Activated naive CD4-positive, alpha-beta T cell treated with anti-CD3 and anti-CD28 coated beads, Interleukin-2, amount 10 ng/mL, durations not matched to agents 7 days and 5 days (primary cell): ENCODE data around the gene SMIM33.
A peak's percentile ranks its signal among the peaks of the same experiment; 100 is the strongest.
"Not testable (repeated sequence)": the region's sequence is repeated elsewhere in the genome, so short reads cannot be mapped to it uniquely, and the experiment has no call there.

Experiments
- CTCF ChIA-PET: fragments of 350-600 bp; sonication (Branson Sonifier 250); formaldehyde crosslinking; loops from one replicate; lab custom pipeline; 2021; ENCODE audit warnings: antibody characterized with exemption; lab: Charles Lee
- DNase-seq: peaks from one replicate; pipeline ENCODE4 v3.0.0-alpha.2; 2020
- H3K27ac Mint-ChIP-seq: one replicate; pipeline ENCODE4 v1.8.0; 2021; ENCODE audit warnings: mild to moderate bottlenecking, moderate library complexity, mixed read lengths
- H3K27me3 Mint-ChIP-seq: one replicate; pipeline ENCODE4 v1.8.0; 2021; ENCODE audit warnings: mild to moderate bottlenecking, mixed read lengths
- H3K36me3 Mint-ChIP-seq: one replicate; pipeline ENCODE4 v1.8.0; 2021; ENCODE audit warnings: mixed read lengths
- H3K4me1 Mint-ChIP-seq: one replicate; pipeline ENCODE4 v1.8.0; 2021; ENCODE audit warnings: mixed read lengths
- H3K4me3 Mint-ChIP-seq: one replicate; pipeline ENCODE4 v1.8.0; 2021; ENCODE audit warnings: mild to moderate bottlenecking, moderate library complexity, mixed read lengths
- H3K9me3 Mint-ChIP-seq: one replicate; pipeline ENCODE4 v1.8.0; 2021; ENCODE audit warnings: mixed read lengths

SMIM33 gene

GRCh38 chr5:139461176-139461575, 9.6 kb upstream of the SMIM33 start:
- CTCF ChIA-PET, result interaction anchor here (2.1 kb wide), 1 partner anchor 52 kb away, joined by 6 read pairs; no protein-coding TSS in a partner anchor
- Mint-ChIP-seq H3K4me3 (no peak overlapping the region), H3K9me3 (no peaks in the 10 kb centered on the region), H3K27me3 (peaks cover 16% of the 10 kb centered on the region), H3K27ac (peak overlapping the region; percentile 11), H3K4me1 (peaks cover 56% of the 10 kb centered on the region), H3K36me3 (no peaks in the 10 kb centered on the region)
- DNase-seq, result no peak

DNA sequence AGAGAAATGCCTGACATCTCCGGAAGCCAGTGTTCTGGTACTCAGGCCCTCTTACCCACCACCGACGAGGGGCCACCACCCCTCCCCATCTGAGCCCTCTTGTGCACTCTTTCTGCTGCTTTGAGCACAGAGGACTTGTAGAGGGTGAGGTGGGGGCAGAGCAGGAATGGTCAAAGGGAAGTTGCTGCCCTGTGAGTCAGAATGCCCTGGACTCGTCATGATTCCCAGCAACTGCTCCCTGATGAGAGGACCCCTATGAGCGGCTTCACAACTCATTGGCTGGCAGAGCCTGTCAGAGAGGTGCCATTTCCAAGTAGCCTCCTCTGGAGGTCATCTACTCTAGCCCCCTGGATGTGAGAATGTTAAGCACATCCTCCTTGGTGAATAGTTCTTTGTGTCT, 9.1 kb upstream of the SMIM33 start:
- no peaks in the 10 kb centered on the region for H3K36me3 Mint-ChIP-seq
- DNase-seq, result no peak
- H3K9me3 Mint-ChIP-seq, result no peaks in the 10 kb centered on the region
- peaks cover 51% of the 10 kb centered on the region for H3K4me1 Mint-ChIP-seq
- H3K4me3 Mint-ChIP-seq, result no peak overlapping the region
- CTCF ChIA-PET, result interaction anchor here (2.1 kb wide), 1 partner anchor 52 kb away, joined by 6 read pairs; no protein-coding TSS in a partner anchor
- peaks cover 16% of the 10 kb centered on the region for H3K27me3 Mint-ChIP-seq
- peak overlapping the region; percentile 28 for H3K27ac Mint-ChIP-seq

GRCh38 chr5:139462586-139463276, 8.1 kb upstream of the SMIM33 start, which contains the start of gene ECSCR:
TSS of gene ECSCR (minus strand) at chr5:139462743. CDS start at chr5:139462670, 73 bp downstream.
- peaks cover 16% of the 10 kb centered on the region for H3K27me3 Mint-ChIP-seq
- H3K9me3 Mint-ChIP-seq, result no peaks in the 10 kb centered on the region
- H3K27ac Mint-ChIP-seq, result peak within 1 kb of the TSS; percentile 28
- H3K4me1 Mint-ChIP-seq, result peaks cover 41% of the 10 kb centered on the region
- CTCF ChIA-PET, result no interaction called here
- no peaks in the 10 kb centered on the region for H3K36me3 Mint-ChIP-seq
- DNase-seq, result no peak
- no peak within 1 kb of the TSS for H3K4me3 Mint-ChIP-seq

GRCh38 chr5:139468421-139468931, 2.3 kb upstream of the SMIM33 start:
- no peak overlapping the region for H3K4me3 Mint-ChIP-seq
- CTCF ChIA-PET, result interaction anchor here (0.7 to 2.9 kb wide), 3 partner anchors 23 to 46 kb away, joined by 3 to 9 read pairs (median 7); no protein-coding TSS in a partner anchor
- H3K27ac Mint-ChIP-seq, result peak overlapping the region; percentile 77
- no peaks in the 10 kb centered on the region for H3K9me3 Mint-ChIP-seq
- H3K4me1 Mint-ChIP-seq, result peaks cover 54% of the 10 kb centered on the region
- no peak for DNase-seq
- H3K27me3 Mint-ChIP-seq, result peaks cover 10% of the 10 kb centered on the region
- H3K36me3 Mint-ChIP-seq, result peaks cover 8% of the 10 kb centered on the region

- peaks cover 37% of the 10 kb centered on the region for H3K36me3 Mint-ChIP-seq
- H3K4me3 Mint-ChIP-seq, result peak overlapping the region; percentile 92
- no peaks in the 10 kb centered on the region for H3K9me3 Mint-ChIP-seq
- peak overlapping the region; percentile 90 for H3K27ac Mint-ChIP-seq
- CTCF ChIA-PET, result interaction anchor here (1.5 to 2.1 kb wide), 2 partner anchors 9 to 41 kb away, joined by 5 to 8 read pairs; partner anchors contain the start of gene STING1
- peak; percentile 43 for DNase-seq
- peaks cover 4% of the 10 kb centered on the region for H3K27me3 Mint-ChIP-seq
- peaks cover 94% of the 10 kb centered on the region for H3K4me1 Mint-ChIP-seq
Observed at GRCh38 chr5:139472386-139473030, 1.7 kb downstream of the SMIM33 start.

DNA sequence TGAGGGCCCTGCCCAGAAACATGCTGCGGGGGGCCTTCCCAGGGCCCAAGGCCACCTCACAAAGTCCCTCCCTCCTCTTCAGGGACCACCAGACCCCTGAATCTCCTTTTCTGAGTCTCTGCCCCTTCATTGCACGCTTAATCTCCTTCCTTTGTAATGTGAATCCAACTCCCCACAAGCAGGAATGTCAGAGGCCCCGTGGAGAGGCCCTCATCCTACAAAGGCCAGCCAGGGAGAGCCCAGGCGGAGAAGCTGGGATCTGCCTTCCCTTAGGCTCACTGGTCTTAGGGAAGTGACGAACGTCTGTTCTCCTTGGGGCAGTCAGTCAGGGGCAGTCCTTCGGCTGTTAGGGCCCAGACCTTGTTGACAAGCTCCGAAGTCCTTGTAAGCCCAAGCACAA, 2.3 kb downstream of the SMIM33 start:
- H3K4me3 Mint-ChIP-seq, result no peak overlapping the region
- no peaks in the 10 kb centered on the region for H3K9me3 Mint-ChIP-seq
- peaks cover 42% of the 10 kb centered on the region for H3K36me3 Mint-ChIP-seq
- CTCF ChIA-PET, result interaction anchor here (1.0 to 2.1 kb wide), 3 partner anchors 9 to 50 kb away, joined by 5 to 8 read pairs (median 5); partner anchors contain the start of gene STING1
- H3K27ac Mint-ChIP-seq, result peak overlapping the region; percentile 73
- H3K27me3 Mint-ChIP-seq, result peaks cover 4% of the 10 kb centered on the region
- peaks cover 99% of the 10 kb centered on the region for H3K4me1 Mint-ChIP-seq
- DNase-seq, result peak; percentile 16

- Mint-ChIP-seq H3K27ac (peak overlapping the region; percentile 73), H3K4me1 (peaks cover 98% of the 10 kb centered on the region), H3K4me3 (no peak overlapping the region), H3K36me3 (peaks cover 45% of the 10 kb centered on the region), H3K9me3 (no peaks in the 10 kb centered on the region), H3K27me3 (no peaks in the 10 kb centered on the region)
- CTCF ChIA-PET, result interaction anchor here (0.6 to 2.1 kb wide), 4 partner anchors 8 to 63 kb away, joined by 3 to 8 read pairs (median 5); partner anchors contain the start of gene STING1
- peak; percentile 4 for DNase-seq
Observed at GRCh38 chr5:139473565-139473964, 2.8 kb downstream of the SMIM33 start.

DNA sequence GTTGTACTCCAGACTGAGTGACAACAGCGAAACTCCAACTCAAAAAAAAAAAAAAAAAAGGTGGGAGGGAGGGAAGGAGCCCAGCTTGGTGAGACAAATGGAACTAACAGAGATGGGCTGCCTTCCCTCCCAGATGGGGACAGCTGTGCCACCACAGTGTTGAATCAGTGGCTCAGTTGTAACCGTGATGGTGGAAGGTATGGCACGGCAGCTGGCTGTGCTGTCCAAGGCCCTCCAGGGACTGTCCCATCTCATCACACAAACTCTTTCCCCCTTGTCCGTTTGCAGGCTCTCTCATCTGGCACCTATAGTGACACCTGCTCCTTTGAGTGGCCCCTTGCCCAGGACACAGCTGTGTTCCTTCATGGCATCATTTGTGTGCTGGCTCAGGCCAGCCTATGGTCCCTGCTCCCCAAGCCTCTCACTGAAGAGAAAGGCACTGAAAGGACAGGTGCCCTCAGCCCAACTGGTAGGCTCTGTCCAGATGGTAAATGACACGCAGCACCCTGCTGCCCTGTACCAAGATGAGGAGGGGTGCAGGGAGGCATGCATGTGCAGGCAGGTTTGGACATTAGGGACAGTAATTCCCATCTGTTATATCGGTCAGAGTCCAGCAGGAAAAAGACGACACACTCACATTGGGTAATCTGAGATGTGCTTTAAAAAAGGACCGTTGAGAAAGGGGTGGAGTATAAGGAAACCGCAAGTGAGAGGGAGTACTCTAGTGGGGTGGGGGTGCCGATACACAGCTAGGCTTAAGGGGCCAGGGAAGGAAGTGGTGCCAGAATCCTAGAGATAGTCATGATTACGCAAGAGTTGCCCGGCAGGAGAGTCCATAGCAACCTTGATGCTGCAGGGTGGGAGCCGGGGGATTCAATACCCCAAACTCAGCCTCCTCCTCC, 4.3 kb downstream of the SMIM33 start:
- CTCF ChIA-PET, result interaction anchor here (1.2 to 1.5 kb wide), 3 partner anchors 37 to 53 kb away, joined by 3 to 5 read pairs (median 4); no protein-coding TSS in a partner anchor
- Mint-ChIP-seq H3K4me1 (peaks cover 93% of the 10 kb centered on the region), H3K27me3 (no peaks in the 10 kb centered on the region), H3K9me3 (no peaks in the 10 kb centered on the region), H3K27ac (peak overlapping the region; percentile 86), H3K4me3 (peak overlapping the region; percentile 48), H3K36me3 (peaks cover 54% of the 10 kb centered on the region)
- DNase-seq, result peak; percentile 44

- peak; percentile 20 for DNase-seq
- Mint-ChIP-seq H3K4me1 (peaks cover 93% of the 10 kb centered on the region), H3K9me3 (no peaks in the 10 kb centered on the region), H3K27ac (peak overlapping the region; percentile 86), H3K27me3 (no peaks in the 10 kb centered on the region), H3K4me3 (peak overlapping the region; percentile 48), H3K36me3 (peaks cover 59% of the 10 kb centered on the region)
- CTCF ChIA-PET, result interaction anchor here (1.2 to 2.0 kb wide), 5 partner anchors 9 to 54 kb away, joined by 3 to 10 read pairs (median 4); no protein-coding TSS in a partner anchor
Observed at GRCh38 chr5:139475865-139476617, 5.2 kb downstream of the SMIM33 start.

DNA sequence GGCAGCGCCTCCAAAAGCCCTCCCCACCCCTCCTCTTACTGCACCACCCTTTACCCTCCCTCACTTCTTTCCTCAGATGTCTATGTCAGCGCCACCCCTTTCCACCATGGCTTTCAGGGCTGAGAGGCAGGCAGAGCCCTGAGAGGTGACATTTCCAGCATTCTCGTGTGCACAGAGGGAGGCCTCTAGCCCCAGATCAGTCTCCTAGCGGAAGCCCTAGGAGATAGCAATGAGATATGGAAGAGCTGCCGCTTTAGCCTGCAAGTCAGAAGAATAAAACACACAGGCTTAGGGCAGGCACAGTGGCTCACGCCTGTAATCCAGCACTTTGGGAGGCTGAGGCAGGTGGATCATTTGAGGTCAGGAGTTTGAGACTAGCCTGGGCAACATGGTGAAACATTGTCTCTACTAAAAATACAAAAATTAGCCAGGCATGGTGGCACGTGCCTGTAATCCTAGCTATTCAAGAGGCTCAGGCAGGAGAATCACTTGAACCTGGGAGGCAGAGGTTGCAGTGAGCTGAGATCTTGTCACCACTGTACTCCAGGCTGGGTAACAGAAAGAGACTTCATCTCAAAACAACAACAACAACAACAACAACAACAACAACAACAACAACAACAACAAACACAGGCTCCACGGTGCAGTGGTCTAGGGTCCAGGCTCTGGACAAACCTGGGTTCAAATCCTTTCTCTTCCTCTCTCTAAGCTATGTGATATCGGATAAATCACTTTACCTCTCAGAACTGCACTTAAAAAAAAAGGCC, 8.0 kb downstream of the SMIM33 start:
- CTCF ChIA-PET, result interaction anchor here (1.2 to 1.4 kb wide), 2 partner anchors 40 to 59 kb away, joined by 3 to 5 read pairs; no protein-coding TSS in a partner anchor
- H3K9me3 Mint-ChIP-seq, H3K27me3 Mint-ChIP-seq, DNase-seq: not testable (repeated sequence)
- Mint-ChIP-seq H3K27ac (peak overlapping the region; percentile 58), H3K4me1 (peaks cover 78% of the 10 kb centered on the region), H3K4me3 (peak overlapping the region; percentile 5), H3K36me3 (peaks cover 58% of the 10 kb centered on the region)

GRCh38 chr5:139479729-139480128, 8.9 kb downstream of the SMIM33 start:
- H3K4me1 Mint-ChIP-seq, result peaks cover 70% of the 10 kb centered on the region
- not testable (repeated sequence) for H3K27me3 Mint-ChIP-seq, H3K4me3 Mint-ChIP-seq, H3K9me3 Mint-ChIP-seq, DNase-seq, H3K27ac Mint-ChIP-seq
- peaks cover 52% of the 10 kb centered on the region for H3K36me3 Mint-ChIP-seq
- CTCF ChIA-PET, result interaction anchor here (1.6 kb wide), 1 partner anchor 9 kb away, joined by 4 read pairs; the partner anchor contains the start of gene SMIM33

- peak; percentile 52 for DNase-seq
- peak overlapping the region; percentile 97 for H3K27ac Mint-ChIP-seq
- H3K9me3 Mint-ChIP-seq, result no peaks in the 10 kb centered on the region
- H3K4me1 Mint-ChIP-seq, result peaks cover 58% of the 10 kb centered on the region
- CTCF ChIA-PET, result interaction anchor here (1.3 to 3.1 kb wide), 10 partner anchors 8 to 61 kb away, joined by 4 to 43 read pairs (median 8); partner anchors contain the start of gene SMIM33
- H3K27me3 Mint-ChIP-seq, result no peaks in the 10 kb centered on the region
- peak overlapping the region; percentile 87 for H3K4me3 Mint-ChIP-seq
- H3K36me3 Mint-ChIP-seq, result peaks cover 40% of the 10 kb centered on the region
Observed at GRCh38 chr5:139481122-139481533, 10.3 kb downstream of the SMIM33 start.
